ENCODE data around the gene PCDH20.
"Not testable (repeated sequence)": the region's sequence is repeated elsewhere in the genome, so short reads cannot be mapped to it uniquely, and the experiment has no call there.

PCDH20 gene

DNA sequence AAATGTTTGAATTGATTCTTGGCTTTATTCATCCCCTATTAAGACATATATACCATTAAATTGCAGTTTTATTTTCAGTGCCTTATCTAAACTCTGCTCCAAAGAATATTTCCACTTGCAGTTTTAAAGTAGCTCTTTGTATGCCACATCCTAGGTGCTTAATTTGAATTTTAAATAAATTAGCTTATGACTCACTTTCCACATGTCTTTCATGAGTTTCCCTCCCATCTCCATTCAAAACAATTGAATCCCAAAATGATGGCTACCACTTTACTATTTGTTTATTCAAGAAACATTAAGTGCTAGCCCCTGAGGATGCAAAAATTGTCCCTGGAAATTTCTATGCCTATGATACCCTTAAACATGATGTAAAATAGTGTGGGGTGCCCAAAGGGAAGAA, 19.5 kb downstream of the PCDH20 start:
- Mint-ChIP-seq H3K4me1 (ENCODE audit: low read depth) (no peaks in the 10 kb centered on the region), H3K27me3 (ENCODE audit: low read depth) (no peaks in the 10 kb centered on the region), H3K27ac (no peak overlapping the region), H3K9me3 (peaks cover 17% of the 10 kb centered on the region), H3K4me3 (no peak overlapping the region), H3K36me3 (ENCODE audit: low read depth) (no peaks in the 10 kb centered on the region)

GRCh38 chr13:61391426-61391825, 24.2 kb downstream of the PCDH20 start:
- H3K27ac Mint-ChIP-seq: no peak overlapping the region
- H3K36me3 Mint-ChIP-seq (ENCODE audit: low read depth): no peaks in the 10 kb centered on the region
- peaks cover 11% of the 10 kb centered on the region for H3K9me3 Mint-ChIP-seq
- H3K4me1 Mint-ChIP-seq (ENCODE audit: low read depth): no peaks in the 10 kb centered on the region
- no peaks in the 10 kb centered on the region for H3K27me3 Mint-ChIP-seq (ENCODE audit: low read depth)
- H3K4me3 Mint-ChIP-seq: no peak overlapping the region

GRCh38 chr13:61387694-61388093, 28.0 kb downstream of the PCDH20 start:
- no peaks in the 10 kb centered on the region for H3K4me1 Mint-ChIP-seq (ENCODE audit: low read depth)
- peaks cover under 1% of the 10 kb centered on the region for H3K9me3 Mint-ChIP-seq

GRCh38 chr13:61383111-61383510, 32.5 kb downstream of the PCDH20 start:
- Mint-ChIP-seq H3K36me3 (ENCODE audit: low read depth) (no peaks in the 10 kb centered on the region), H3K4me3 (no peak overlapping the region), H3K4me1 (ENCODE audit: low read depth) (no peaks in the 10 kb centered on the region), H3K27ac (no peak overlapping the region), H3K9me3 (no peaks in the 10 kb centered on the region), H3K27me3 (ENCODE audit: low read depth) (no peaks in the 10 kb centered on the region)

More at GRCh38 chr13:61387694-61388093, 28.0 kb downstream of the PCDH20 start:
- Mint-ChIP-seq H3K36me3 (ENCODE audit: low read depth) (no peaks in the 10 kb centered on the region), H3K4me3 (no peak overlapping the region), H3K27ac (no peak overlapping the region), H3K27me3 (ENCODE audit: low read depth) (no peaks in the 10 kb centered on the region)

- H3K27ac Mint-ChIP-seq: no peak overlapping the region
- H3K27me3 Mint-ChIP-seq (ENCODE audit: low read depth): no peaks in the 10 kb centered on the region
- H3K4me1 Mint-ChIP-seq (ENCODE audit: low read depth): no peaks in the 10 kb centered on the region
- no peaks in the 10 kb centered on the region for H3K36me3 Mint-ChIP-seq (ENCODE audit: low read depth)
- peaks cover 11% of the 10 kb centered on the region for H3K9me3 Mint-ChIP-seq
- no peak overlapping the region for H3K4me3 Mint-ChIP-seq
Observed at GRCh38 chr13:61370520-61370919, 45.1 kb downstream of the PCDH20 start.

GRCh38 chr13:61364690-61365089, 51.0 kb downstream of the PCDH20 start:
- not testable (repeated sequence) for H3K4me3 Mint-ChIP-seq; H3K4me1 Mint-ChIP-seq (ENCODE audit: low read depth); H3K27me3 Mint-ChIP-seq (ENCODE audit: low read depth); H3K27ac Mint-ChIP-seq; H3K36me3 Mint-ChIP-seq (ENCODE audit: low read depth)
- H3K9me3 Mint-ChIP-seq: peaks cover 21% of the 10 kb centered on the region

GRCh38 chr13:61362522-61362921, 53.1 kb downstream of the PCDH20 start:
- no peak overlapping the region for H3K27ac Mint-ChIP-seq
- peaks cover 25% of the 10 kb centered on the region for H3K9me3 Mint-ChIP-seq
- H3K27me3 Mint-ChIP-seq (ENCODE audit: low read depth): no peaks in the 10 kb centered on the region
- no peaks in the 10 kb centered on the region for H3K4me1 Mint-ChIP-seq (ENCODE audit: low read depth)
- no peak overlapping the region for H3K4me3 Mint-ChIP-seq
- no peaks in the 10 kb centered on the region for H3K36me3 Mint-ChIP-seq (ENCODE audit: low read depth)

Data from T-helper 1 cell treated with Interleukin-12 subunit alpha and Interleukin-12 subunit beta and Interleukin-4 antibody, amounts not matched to agents 30 μg/mL and 1 μg/mL, for 36 hours (primary cell).